ENCODE data around the gene HHAT.
"Not testable (repeated sequence)": the region's sequence is repeated elsewhere in the genome, so short reads cannot be mapped to it uniquely, and the experiment has no call there.

HHAT gene

GRCh38 chr1:210354305-210354704 is 25.6 kb downstream of the HHAT start:
- in situ Hi-C loops (cut with HindIII; ENCODE audit: low sequenced_read_pairs) = not testable (repeated sequence)

- in situ Hi-C loops (cut with HindIII; ENCODE audit: low sequenced_read_pairs) = no loop called here
These were observed 29.9 kb downstream of the HHAT start for GRCh38 chr1:210358626-210359025.

DNA sequence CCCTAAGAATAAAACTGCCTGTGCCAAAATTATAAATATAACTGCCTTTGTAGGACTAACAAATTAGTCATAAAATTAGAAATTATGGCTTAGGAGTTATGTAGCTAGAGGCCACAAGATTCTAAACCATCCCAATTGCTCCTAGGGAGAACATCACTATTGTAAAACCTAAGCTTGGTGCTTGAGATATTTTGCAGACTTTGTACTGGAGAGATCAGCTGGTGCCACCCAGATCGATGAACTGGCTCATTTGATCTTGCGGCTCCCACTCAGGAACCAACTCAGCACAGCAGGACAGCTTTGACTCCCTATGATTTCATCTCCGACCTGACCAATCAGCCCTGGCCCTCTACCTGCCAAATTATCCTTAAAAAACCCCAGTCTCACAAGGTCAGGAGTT is 30.6 kb downstream of the HHAT start:
- in situ Hi-C loops (cut with HindIII; ENCODE audit: low sequenced_read_pairs) = no loop called here

DNA sequence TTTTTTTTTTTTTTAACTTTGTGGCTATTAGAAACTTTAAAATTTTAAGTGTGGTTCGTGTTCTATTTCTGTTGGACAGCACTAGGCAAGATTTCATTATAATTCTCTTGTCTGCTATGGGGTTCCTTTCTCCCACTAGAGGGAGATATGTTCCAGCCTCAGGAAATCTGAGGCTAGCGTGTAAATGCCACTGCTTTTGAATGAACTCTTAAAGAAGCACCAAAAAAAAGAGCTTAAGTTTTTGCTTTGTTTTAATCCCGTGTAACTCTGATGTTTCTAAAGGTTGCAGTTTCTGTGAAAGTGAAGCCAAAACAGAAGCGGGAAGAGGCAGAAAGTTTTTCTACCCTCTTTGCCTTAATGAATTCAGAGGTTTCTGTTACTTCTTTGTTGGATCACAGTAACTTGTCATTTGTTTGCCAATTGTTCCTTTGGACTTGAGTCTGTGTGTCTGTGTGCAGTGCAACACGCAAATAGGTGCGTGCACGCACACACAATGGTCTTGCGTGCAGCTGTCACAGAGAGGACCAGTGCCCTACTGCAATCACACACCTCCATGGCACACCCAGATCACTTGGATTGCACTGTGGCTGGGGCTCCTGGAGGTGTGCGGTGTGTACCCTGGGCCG is 32.3 kb downstream of the HHAT start:
- in situ Hi-C loops (cut with HindIII; ENCODE audit: low sequenced_read_pairs) = no loop called here

DNA sequence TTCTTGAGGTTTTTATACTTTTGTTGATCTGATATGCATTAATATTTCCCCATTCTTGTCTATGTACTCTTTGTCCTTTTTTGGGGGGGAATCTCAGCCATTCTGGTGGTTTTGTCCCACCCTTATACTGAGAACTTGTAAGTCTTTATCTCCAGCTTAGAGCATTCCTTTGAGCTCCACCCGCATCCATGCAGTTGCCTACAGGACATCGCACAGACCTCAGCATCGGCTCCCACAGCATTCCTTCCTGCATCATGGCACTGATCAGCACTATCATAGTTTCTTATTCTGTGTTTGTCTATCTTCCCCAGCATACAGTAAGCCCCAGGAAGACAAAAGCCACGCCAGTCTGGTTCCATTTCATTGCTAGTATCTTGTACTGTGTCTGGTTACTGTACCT is 33.0 kb downstream of the HHAT start:
- in situ Hi-C loops (cut with HindIII; ENCODE audit: low sequenced_read_pairs) = no loop called here

DNA sequence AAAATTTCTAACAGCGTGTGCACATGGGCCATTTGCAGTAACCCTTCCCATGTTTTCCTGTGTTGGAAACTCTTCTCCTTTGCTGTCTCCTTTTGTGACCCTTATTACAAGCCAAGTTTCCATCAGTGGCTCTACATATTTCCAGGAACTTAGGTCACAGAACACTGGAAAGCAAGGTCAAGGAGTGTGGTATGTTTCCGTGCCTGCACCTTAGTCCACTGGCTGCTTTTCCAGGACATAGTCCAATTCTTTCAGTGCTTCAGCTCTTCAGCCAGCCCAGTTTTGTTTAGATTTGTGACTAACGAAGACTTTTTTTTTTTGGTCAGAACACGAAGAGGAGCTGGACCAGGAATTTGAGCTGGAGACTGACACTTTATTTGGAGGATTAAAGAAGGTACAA is 33.8 kb downstream of the HHAT start:
- in situ Hi-C loops (cut with HindIII; ENCODE audit: low sequenced_read_pairs) = no loop called here

DNA sequence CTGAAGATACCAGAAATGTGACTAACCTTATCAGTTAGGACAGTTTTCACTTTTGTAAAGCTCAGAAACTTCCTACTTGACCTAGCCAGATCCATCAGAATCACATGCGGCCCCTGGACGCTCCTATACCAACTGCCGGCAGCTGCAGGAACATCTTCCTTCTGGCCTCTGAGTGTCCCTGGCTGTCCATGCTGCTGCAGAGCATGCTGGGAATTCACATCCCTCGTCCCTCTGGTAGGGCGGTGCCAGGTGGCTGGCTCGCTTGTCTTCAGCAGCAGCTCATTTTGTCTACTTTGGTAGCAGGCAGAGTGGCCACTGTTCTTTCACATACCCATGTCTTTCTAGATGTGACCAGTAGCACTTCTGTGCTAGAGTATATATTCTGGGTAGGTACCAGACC is 34.4 kb downstream of the HHAT start:
- in situ Hi-C loops (cut with HindIII; ENCODE audit: low sequenced_read_pairs) = no loop called here

DNA sequence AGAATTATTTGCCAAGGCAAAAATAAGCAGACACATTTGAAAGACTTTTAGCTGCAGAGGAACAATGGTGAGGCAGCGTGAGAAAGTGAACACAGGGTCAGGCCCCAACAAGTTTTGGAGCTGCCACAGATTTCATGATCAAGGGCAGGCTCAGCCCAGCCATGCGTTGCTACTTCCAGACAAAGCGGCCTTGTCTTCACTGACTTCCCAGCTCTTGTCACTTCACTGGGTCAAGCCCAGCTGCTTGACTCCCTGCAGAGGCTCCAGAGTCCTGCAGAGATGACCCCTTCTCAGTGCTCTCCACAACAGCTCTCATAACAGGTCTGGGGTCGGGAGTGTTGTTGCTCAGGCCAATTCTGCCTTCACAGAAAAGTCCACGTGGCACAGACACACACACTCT is 35.8 kb downstream of the HHAT start:
- in situ Hi-C loops (cut with HindIII; ENCODE audit: low sequenced_read_pairs) = no loop called here

GRCh38 chr1:210366767-210367166 is 38.1 kb downstream of the HHAT start:
- in situ Hi-C loops (cut with HindIII; ENCODE audit: low sequenced_read_pairs) = no loop called here

DNA sequence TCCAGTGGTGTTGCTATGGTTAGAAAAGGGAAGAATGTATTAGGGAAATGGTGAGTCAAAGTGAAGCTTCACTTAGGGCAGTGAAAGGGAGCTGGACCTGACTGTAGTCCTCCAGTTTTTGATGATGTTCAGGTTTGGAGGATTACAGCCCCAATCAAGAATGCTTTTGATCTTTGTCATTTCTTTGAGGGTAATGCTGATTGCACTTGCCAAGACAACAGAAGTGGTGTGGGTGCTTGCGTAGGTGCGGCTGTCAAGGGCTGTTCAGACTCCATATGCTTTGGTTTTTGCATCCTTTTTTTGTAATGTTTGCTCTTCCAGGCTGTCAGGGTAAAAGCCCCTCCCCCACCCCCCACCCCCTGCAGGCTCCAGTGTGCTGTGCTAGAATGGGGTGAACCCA is 38.9 kb downstream of the HHAT start:
- in situ Hi-C loops (cut with HindIII; ENCODE audit: low sequenced_read_pairs) = no loop called here

DNA sequence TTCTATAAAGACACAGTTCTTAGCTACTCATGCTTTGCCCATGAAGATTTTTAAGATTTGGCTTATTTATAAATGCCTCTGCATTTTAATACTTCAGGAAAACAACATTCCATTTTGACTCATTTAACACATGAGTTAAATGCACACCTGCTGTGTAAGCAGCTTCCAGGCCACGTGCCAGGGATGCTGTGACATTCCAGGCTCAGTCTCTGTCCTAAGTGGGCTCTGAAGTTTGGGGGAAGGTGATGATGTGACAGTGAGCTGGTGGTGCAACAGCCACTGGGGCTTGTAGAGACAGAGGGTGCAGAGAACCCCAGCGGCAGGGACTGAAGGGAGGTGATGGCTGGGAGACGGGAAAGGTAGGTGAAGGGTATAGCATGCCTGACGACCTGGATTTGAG is 40.7 kb downstream of the HHAT start:
- in situ Hi-C loops (cut with HindIII; ENCODE audit: low sequenced_read_pairs) = no loop called here

DNA sequence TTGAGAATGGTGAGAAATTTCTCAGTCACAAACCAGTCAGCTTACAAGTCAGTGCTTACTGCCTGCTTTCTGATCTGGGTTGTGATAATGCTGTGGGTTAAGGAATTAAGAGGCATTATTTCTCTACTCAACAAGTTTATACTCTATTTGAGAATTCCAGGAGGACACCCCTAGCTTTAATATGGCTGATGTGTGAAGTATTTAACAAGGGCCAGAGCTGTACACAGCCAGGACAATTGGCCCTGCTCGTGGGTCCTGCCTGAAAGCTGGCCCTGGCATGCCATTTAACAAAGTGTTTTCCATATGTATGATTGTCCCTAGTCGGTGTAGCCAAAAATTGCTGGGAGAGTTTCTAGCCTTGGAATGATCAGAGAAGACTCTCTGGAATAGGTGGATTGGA is 43.2 kb downstream of the HHAT start:
- in situ Hi-C loops (cut with HindIII; ENCODE audit: low sequenced_read_pairs) = no loop called here

GRCh38 chr1:210372491-210372890 is 43.8 kb downstream of the HHAT start:
- in situ Hi-C loops (cut with HindIII; ENCODE audit: low sequenced_read_pairs) = no loop called here

- in situ Hi-C loops (cut with HindIII; ENCODE audit: low sequenced_read_pairs) = no loop called here
These were observed 44.4 kb downstream of the HHAT start for GRCh38 chr1:210372931-210373627.

GRCh38 chr1:210373628-210373877 is 44.9 kb downstream of the HHAT start:
- in situ Hi-C loops (cut with HindIII; ENCODE audit: low sequenced_read_pairs) = no loop called here

GRCh38 chr1:210373878-210374599 is 45.3 kb downstream of the HHAT start:
- in situ Hi-C loops (cut with HindIII; ENCODE audit: low sequenced_read_pairs) = no loop called here

GRCh38 chr1:210374600-210374953 is 45.9 kb downstream of the HHAT start:
- in situ Hi-C loops (cut with HindIII; ENCODE audit: low sequenced_read_pairs) = no loop called here

- in situ Hi-C loops (cut with HindIII; ENCODE audit: low sequenced_read_pairs) = no loop called here
These were observed 48.2 kb downstream of the HHAT start for GRCh38 chr1:210376836-210377372.

DNA sequence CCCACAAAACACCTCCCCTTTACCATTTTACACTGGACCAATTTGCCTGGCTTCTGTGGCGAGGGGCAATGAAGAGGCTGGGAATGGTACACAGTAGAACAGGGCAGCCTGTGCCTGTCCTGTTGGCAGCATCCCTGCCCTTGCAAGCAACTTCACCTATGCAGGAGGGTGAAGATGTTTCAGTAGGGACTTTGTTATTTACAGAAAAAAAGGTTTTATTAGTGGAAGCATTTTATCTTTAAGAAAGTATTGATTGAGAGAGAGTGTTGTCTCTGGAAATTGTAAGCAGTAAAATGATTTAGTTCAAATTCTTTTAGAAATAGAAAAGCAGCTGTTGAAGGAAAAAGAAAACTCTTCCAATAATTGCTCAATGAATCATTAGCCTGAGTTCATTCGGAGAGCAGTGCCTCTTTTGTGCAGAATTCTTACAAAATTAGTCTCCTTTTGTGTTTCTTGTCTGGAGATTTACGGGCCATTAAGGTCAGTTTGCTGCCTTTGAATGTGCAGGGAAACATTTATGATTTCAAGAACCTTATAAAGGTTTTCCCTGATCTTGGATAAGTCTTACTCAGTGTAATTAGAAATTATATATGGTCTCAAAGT is 49.1 kb downstream of the HHAT start:
- in situ Hi-C loops (cut with HindIII; ENCODE audit: low sequenced_read_pairs) = no loop called here

DNA sequence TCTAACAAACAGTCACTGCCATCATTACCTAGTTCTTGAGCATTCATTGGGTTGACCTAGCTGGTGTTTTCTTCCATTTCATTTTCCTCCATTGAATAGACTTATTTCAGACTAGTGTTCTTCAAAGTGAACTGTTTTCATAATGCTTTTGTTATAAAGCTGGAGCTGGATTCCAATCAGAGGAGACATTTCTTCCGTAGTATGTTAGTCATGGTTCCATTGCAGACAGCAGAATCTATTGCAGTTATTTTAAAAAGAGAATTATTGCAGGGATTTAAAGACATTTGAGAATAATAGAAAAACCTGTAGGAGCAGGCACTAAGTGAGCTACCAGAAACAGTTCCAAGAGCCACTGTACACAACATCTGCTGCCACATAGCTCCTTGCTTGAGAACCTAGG is 50.0 kb downstream of the HHAT start:
- in situ Hi-C loops (cut with HindIII; ENCODE audit: low sequenced_read_pairs) = no loop called here

- in situ Hi-C loops (cut with HindIII; ENCODE audit: low sequenced_read_pairs) = no loop called here
These were observed 53.2 kb downstream of the HHAT start for GRCh38 chr1:210381934-210382333.

GRCh38 chr1:210384625-210385024 is 55.9 kb downstream of the HHAT start:
- in situ Hi-C loops (cut with HindIII; ENCODE audit: low sequenced_read_pairs) = no loop called here

All from DLD1 (cell line).